NCI-H2196 treated with DMSO at 0.1 percent for 48 hours (cell line): Measurements from ENCODE around the gene DENND2A.
A peak's percentile ranks its signal among the peaks of the same experiment; 100 is the strongest.
"Not testable (repeated sequence)": the region's sequence is repeated elsewhere in the genome, so short reads cannot be mapped to it uniquely, and the experiment has no call there.

Experiments
- DNase-seq: peaks from one replicate; lab custom pipeline; 2025; ENCODE audit not compliant: unreplicated experiment; lab: John Stamatoyannopoulos, UW

DENND2A gene

GRCh38 chr7:140552240-140552679 is 88.4 kb downstream of the DENND2A start:
- DNase-seq, result no peak

DNA sequence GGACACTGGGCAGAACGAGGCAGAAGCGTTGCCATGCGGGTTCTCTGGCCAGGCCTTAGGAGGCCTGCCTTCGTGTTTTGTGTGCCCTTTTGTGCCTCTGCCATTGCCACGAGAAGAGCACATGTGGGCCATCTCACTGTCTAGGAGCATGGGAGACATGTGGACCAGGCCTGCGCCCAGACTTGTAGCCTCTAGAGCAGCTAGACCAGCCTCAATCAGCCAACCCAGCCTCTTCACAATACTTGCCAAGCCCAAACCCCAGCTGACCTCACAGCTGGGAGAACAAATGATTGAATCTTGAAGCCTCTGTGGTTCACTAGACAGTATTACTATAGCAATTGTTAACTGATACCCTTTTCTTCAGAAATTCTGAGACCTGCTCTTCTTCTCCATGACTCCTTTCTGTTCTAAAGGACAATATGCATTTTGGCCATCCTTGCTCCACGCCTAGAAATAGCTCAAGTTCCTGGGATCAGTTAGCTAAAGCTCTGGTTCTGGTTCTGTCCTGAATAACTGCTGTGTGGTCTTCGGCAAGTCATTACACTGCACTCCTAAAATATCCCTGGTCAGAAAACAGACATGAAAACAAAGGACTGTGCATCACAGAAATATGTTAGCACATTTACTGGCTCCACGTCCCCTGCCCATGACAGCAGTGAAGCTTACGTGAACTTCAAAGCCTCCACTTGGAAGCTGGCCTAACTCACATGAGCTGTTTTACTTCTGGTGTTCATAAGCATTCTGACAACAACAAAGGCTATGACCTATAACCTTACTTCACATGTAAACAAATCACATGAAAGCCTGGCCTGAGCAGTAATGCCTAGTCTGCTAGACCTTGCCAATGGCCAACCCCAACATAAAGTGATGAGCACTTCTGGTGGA is 89.0 kb downstream of the DENND2A start:
- DNase-seq, result no peak

DNA sequence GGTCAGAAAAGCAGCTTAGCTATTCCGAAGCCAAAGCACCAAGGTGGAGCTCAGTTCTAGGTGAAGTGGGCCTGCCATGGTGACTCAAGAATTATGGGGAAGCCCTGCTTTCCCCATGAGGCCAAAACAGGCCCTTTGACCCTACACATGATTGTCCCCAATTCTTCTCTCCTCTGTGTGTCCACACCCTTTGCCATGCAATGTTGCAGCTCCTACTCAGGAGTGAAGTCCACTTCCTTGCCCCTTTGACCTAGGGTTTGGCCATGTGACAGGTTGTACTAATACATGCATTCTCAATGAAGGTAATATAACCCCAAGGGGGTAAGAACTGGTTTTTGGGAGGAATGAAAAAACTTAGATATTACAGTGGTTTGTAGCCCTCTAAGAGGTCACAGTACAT is 93.7 kb downstream of the DENND2A start:
- DNase-seq, result no peak

DNA sequence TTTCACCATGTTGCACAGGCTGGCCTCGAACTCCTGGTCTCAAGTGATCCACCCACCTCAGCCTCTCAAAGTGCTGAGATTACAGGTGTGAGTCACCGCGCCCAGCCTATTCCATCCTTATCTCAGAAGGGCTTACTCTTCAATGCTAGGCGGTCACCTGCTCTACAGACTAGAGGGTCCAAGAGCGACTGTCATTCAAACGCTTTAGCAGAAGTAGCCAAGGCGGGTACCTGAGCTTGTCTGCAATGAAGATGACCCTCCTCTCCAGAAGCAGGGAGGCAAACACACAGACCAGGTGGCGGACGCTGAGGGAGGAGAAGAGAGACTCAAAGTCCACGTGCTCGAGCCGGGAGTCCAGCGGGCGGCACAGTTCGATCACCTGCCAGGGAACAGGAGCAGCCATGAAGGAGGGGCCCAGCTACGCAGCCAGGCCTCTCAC is 96.2 kb downstream of the DENND2A start:
- DNase-seq, result no peak

DNA sequence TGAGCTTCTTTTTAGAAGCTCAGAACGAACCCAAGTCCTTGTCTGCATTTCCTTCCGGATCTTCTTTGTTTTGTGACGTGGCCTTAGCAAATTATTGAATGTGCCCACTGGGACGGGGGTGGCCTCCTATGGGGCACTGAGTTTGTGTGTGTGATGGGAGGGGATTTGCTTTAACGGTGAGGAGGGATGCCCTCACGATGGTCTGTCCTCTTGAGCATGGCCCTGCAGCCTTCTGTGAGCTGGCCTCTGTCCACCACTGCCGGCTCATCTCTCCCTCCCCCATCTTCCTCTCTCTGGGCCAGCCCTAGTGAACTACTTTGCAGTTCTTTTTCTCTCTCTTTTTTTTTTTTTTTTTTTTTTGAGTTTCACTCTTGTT is 98.4 kb downstream of the DENND2A start:
- DNase-seq, result no peak

- DNase-seq, result peak; percentile 72
Observed at GRCh38 chr7:140541513-140542227, 98.9 kb downstream of the DENND2A start.

GRCh38 chr7:140541176-140541512 is 99.5 kb downstream of the DENND2A start:
- no peak for DNase-seq

DNA sequence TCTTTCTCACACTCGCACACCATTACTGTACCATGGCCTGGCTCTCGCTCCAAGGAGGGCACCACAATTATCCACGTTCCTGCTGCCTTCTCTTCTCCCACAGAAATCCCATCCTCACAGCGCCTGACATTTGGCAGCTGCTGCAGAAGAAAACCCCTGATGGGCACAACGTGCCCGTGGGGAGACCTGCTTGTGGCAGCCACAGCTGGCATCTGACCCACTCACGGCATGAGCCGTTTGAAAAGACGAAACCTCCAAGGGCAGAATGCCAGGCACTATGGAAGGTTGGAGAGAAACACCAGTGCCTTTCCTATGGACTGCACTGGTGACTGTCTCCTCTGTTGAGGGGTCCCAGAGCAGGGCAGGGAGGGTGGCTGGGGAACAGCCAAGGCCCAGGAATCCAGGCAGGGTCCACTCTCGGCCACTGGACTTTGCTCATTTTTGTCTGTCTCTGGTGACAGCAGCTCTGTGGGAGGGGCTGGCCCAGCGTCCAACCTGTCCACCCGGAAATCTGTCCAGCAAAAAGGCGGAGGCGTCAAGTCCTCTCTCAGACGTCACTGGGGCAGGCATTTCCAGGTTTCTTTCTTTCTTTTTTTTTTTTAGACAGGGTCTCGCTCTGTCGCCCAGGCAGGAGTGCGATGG is 100.4 kb downstream of the DENND2A start:
- no peak for DNase-seq

- no peak for DNase-seq
Observed at GRCh38 chr7:140539461-140539860, 101.2 kb downstream of the DENND2A start.

GRCh38 chr7:140537750-140538482 is 102.7 kb downstream of the DENND2A start:
- DNase-seq, result no peak

GRCh38 chr7:140534743-140535142 is 105.9 kb downstream of the DENND2A start:
- DNase-seq, result no peak

DNA sequence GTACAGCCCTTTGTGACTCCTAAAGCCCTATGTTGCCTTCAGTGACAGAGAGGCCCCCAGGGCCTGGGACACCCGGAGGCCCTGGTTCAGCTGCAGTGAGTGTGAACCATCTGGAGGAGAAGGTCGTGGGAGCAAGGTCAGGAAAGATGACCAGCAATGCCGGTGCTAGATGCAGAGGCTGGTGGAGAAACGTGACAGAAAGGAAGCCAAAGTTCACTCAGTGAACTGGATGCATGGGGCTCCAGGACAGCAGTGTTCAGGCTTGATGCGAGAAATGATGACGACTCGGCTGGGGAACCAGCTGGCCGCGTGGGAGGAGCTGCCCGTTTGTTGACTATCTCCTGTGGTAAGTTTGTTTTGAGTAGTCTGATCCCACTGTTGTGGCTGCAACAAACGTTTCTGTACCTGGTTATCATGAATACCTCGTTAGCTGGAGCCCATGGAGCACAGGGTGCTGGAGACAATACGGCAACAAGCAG is 107.2 kb downstream of the DENND2A start:
- DNase-seq, result no peak

DNA sequence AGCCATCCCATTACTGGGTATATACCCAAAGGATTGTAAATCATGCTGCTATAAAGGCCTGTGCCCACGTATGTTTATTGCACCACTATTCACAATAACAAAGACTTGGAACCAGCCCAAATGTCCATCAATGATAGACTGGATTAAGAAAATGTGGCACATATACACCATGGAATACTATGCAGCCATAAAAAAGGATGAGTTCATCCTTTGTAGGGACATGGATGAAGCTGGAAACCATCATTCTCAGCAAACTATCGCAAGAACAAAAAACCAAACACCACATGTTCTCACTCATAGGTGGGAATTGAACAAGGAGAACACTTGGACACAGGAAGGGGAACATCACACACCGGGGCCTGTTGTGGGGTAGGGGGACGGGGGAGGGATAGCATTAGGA is 111.2 kb downstream of the DENND2A start:
- DNase-seq, result not testable (repeated sequence)

GRCh38 chr7:140526787-140527664 is 113.6 kb downstream of the DENND2A start:
- DNase-seq, result no peak

DNA sequence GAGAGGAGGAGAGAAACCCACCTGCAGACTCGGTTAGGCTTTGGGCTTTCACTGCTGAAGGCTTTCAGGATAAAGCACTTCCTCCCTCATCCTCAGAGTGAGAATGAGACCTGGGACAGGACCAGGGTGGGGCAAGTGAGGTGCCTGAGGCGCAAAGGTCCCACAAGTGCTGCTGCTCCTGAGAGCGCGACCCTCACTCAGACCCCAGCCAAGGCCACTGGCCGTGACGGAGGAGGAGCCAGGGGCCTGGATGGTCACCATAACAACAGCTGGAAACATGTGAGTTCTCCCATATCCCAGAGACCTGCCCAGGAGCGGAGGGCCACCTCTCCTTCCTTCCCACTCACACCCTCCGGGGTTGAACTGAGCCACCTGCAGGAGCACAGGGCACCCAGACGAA is 114.4 kb downstream of the DENND2A start:
- no peak for DNase-seq

GRCh38 chr7:140525743-140526142 is 114.9 kb downstream of the DENND2A start:
- DNase-seq, result no peak

- DNase-seq, result no peak
Observed at GRCh38 chr7:140521421-140521820, 119.2 kb downstream of the DENND2A start.

DNA sequence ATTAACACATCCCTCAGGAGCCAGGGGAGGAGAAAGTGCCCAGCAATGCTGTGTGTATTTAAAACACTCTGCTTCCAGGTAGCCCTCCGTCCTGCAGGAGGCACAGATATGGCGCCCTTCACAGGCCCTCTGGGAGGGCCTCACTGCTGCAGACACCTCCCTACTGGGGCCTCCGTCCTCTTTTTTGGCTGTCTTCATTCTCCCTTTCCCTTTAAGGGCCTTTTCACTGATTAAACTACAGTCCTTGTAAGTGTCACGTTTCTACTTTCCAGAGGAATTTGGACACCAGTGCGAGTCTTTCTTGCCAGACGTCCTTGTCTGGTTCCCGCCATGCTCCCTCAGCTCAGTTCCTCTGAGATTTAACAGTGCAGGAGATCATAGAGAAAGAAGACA is 121.6 kb downstream of the DENND2A start:
- DNase-seq, result no peak

GRCh38 chr7:140518370-140519006 is 122.1 kb downstream of the DENND2A start:
- no peak for DNase-seq
